Measurements from ENCODE around the gene RTL10. TPM values are rescaled to one million over a fixed set of nuclear protein-coding genes. Genes with fewer than 3 reads are reported as not detected.

Gene RTL10
- total RNA-seq, 1 experiment from 2014 or later, result 24.4 TPM

DNA sequence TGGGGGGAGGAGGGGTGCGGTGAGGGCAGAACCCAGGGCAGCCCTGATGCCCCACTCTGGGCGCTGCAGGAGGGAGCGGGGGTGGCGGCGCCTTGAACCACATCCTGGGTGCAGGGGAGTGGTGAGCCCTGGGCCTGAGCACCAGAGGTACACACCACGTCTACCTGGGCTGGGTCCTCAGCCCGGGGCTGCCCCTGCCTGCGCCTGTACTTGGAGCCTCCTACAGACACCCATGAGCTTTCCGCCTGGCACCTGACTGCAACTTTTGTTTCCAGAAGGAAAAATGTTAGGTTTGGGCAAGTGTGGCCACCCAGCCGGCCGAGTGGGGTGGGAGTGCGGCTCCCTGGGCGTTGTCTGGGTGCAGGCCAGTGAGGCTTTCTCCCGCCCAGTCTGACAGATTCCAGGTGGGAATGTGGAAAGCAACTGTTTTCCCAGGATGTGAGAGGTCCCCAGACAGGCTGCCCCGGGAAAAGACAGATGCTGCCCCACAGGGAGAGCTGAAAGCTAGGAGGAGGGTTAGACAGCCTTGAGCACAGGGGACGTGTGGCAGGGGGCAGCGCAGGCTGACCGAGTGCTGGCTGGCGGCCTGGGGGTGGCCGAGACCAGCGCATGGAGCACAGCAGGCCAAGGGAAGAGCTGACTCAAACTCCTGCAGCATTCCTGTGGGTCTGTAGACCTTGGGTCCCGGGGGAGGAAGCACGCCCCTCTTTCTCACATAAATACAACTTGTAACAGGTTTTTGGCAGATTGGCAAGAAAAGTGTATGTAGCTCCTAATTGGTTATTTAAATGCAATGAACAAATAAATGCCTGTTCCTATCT, 44.1 kb downstream of the RTL10 start:
- Mint-ChIP-seq H3K9me3 (no peaks in the 10 kb centered on the region), H3K27ac (peak overlapping the region in 2 of 3 experiments; percentile 32 to 44; a peak in 2 of 7 replicates), H3K4me1 (peaks cover 3 to 7% of the 10 kb centered on the region in 2 experiments; a peak in 2 of 4 replicates), H3K27me3 (ENCODE audit: low read depth) (no peaks in the 10 kb centered on the region), H3K36me3 (ENCODE audit: insufficient read depth in 1 of 3, low read depth in 3 of 3) (peaks cover 0 to 15% (median 0%) of the 10 kb centered on the region in 3 experiments; a peak in 2 of 7 replicates), H3K4me3 (no peak overlapping the region)
- Histone ChIP-seq H3K23ac (ENCODE audit: insufficient read length, low read depth, low read length) (no peak overlapping the region), H2AFZ (ENCODE audit: low read length) (no peak overlapping the region), H3T11ph (ENCODE audit: low read length) (no peak overlapping the region), H3K9me3 (ENCODE audit: control insufficient read depth, low read depth, low read length) (no peaks in the 10 kb centered on the region), H2BK120ac (ENCODE audit: low read depth, low read length, poor library complexity, severe bottlenecking) (no peak overlapping the region), H4K91ac (ENCODE audit: insufficient read length, low read depth, low read length) (no peak overlapping the region), H2BK5ac (ENCODE audit: insufficient read length, low read length) (no peak overlapping the region), H4K20me1 (ENCODE audit: control insufficient read depth, insufficient read depth, insufficient read length) (no peaks in the 10 kb centered on the region), H3K27me3 (ENCODE audit: insufficient read depth, low read length) (no peaks in the 10 kb centered on the region), H3K4me2 (ENCODE audit: insufficient read depth, insufficient read length, low read length) (no peak overlapping the region), H3K9ac (ENCODE audit: extremely low read depth, insufficient read length, low read length) (no peak overlapping the region), H4K8ac (replicated peaks; ENCODE audit: insufficient read length, low read depth, low read length) (no peak overlapping the region), H2BK15ac (ENCODE audit: low read depth, low read length) (no peak overlapping the region), H3K4ac (ENCODE audit: low read depth, low read length) (no peak overlapping the region), H3K79me1 (ENCODE audit: insufficient read depth, low read depth, low read length, poor library complexity, severe bottlenecking) (no peaks in the 10 kb centered on the region), H3K23me2 (ENCODE audit: insufficient read length, low read depth, low read length, poor library complexity, severe bottlenecking) (no peaks in the 10 kb centered on the region), H3K79me2 (ENCODE audit: insufficient read depth, low read length) (no peaks in the 10 kb centered on the region), H2BK20ac (ENCODE audit: low read depth, low read length, poor library complexity, severe bottlenecking) (no peak overlapping the region), H3K14ac (ENCODE audit: insufficient read depth, low read length) (no peak overlapping the region), H2BK12ac (ENCODE audit: insufficient read length, low read depth, low read length) (no peak overlapping the region), H3K4me1 (ENCODE audit: insufficient read depth, low read length) (no peaks in the 10 kb centered on the region), H2AK5ac (ENCODE audit: insufficient read length, low read length) (no peak overlapping the region), H3K27ac (ENCODE audit: insufficient read length, low read depth, low read length) (no peak overlapping the region), H4K5ac (ENCODE audit: insufficient read length, low read depth, low read length) (no peak overlapping the region), H3K18ac (ENCODE audit: insufficient read length, low read depth, low read length) (no peak overlapping the region), H3K56ac (ENCODE audit: insufficient read length, low read depth, low read length) (no peak overlapping the region)
- peak; percentile 32 for DNase-seq
- TF ChIP-seq, protein P1, sequence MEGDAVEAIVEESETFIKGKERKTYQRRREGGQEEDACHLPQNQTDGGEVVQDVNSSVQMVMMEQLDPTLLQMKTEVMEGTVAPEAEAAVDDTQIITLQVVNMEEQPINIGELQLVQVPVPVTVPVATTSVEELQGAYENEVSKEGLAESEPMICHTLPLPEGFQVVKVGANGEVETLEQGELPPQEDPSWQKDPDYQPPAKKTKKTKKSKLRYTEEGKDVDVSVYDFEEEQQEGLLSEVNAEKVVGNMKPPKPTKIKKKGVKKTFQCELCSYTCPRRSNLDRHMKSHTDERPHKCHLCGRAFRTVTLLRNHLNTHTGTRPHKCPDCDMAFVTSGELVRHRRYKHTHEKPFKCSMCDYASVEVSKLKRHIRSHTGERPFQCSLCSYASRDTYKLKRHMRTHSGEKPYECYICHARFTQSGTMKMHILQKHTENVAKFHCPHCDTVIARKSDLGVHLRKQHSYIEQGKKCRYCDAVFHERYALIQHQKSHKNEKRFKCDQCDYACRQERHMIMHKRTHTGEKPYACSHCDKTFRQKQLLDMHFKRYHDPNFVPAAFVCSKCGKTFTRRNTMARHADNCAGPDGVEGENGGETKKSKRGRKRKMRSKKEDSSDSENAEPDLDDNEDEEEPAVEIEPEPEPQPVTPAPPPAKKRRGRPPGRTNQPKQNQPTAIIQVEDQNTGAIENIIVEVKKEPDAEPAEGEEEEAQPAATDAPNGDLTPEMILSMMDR (conservative IDR thresholded peaks at IDR 0.05), result no peak
- WGBS (ENCODE audit: extremely low coverage, insufficient read length, low lambda C conversion rate), result no CpG with 5 or more reads among the region's 23 CpGs

Measured in H9 (cell line).